Muscle layer of colon (tissue), 2 donors: Measurements from ENCODE around the gene ABCA1.

Source experiments
- H3K27ac ChIP-seq: one replicate; pipeline ENCODE4 v1.7.0; 2013; ENCODE audit warnings: low read depth, mild to moderate bottlenecking, low read length, moderate library complexity
- H3K27me3 ChIP-seq, 2 donors: one replicate each; pipeline ENCODE4 v1.7.0; 2013; ENCODE audit warnings: low read length in 2 of 2, mild to moderate bottlenecking in 2 of 2; ENCODE audit not compliant: insufficient read depth in 2 of 2, control insufficient read depth in 1 of 2
- H3K36me3 ChIP-seq: one replicate; pipeline ENCODE4 v1.7.0; 2013; ENCODE audit warnings: mild to moderate bottlenecking, low read length; ENCODE audit not compliant: insufficient read depth
- H3K4me1 ChIP-seq: one replicate; pipeline ENCODE4 v1.7.0; 2013; ENCODE audit warnings: mild to moderate bottlenecking, low read length; ENCODE audit not compliant: insufficient read depth
- H3K4me3 ChIP-seq, 2 donors: one replicate each; pipeline ENCODE4 v1.7.0; 2013; ENCODE audit warnings: low read length in 2 of 2, low read depth in 1 of 2, mild to moderate bottlenecking in 1 of 2, moderate library complexity in 1 of 2
- H3K9ac ChIP-seq: one replicate; pipeline ENCODE4 v1.7.0; 2013; ENCODE audit warnings: low read length
- H3K9me3 ChIP-seq: one replicate; pipeline ENCODE4 v1.7.0; 2013; ENCODE audit warnings: mild to moderate bottlenecking, low read length
- donor health status: abdominal sarcoma.
- donor health status: Adenocarcinoma of cecum.

ABCA1 gene

DNA sequence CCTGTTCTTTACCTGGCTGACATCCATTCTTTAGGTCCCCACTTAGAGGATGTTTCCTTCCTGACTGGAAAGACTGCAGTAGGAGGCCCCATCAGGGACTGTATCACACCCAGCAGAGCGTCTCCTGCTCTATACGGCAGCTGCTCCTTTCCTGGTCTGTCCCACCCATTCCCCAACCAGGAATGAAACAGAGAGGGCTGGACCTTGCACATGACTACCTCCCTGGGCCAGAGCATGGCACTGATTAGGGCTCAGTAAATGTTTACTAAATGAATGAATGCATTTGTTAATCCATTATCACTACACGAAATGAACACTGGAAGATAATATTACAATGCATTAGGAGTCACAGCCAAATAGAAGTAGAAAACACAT lies 76.4 kb downstream of the ABCA1 start:
- Histone ChIP-seq H3K27ac (no peak overlapping the region), H3K27me3 (no peaks in the 10 kb centered on the region), H3K4me1 (peaks cover 36% of the 10 kb centered on the region), H3K9ac (no peak overlapping the region), H3K36me3 (peaks cover 38% of the 10 kb centered on the region), H3K9me3 (no peaks in the 10 kb centered on the region), H3K4me3 (no peak overlapping the region)

DNA sequence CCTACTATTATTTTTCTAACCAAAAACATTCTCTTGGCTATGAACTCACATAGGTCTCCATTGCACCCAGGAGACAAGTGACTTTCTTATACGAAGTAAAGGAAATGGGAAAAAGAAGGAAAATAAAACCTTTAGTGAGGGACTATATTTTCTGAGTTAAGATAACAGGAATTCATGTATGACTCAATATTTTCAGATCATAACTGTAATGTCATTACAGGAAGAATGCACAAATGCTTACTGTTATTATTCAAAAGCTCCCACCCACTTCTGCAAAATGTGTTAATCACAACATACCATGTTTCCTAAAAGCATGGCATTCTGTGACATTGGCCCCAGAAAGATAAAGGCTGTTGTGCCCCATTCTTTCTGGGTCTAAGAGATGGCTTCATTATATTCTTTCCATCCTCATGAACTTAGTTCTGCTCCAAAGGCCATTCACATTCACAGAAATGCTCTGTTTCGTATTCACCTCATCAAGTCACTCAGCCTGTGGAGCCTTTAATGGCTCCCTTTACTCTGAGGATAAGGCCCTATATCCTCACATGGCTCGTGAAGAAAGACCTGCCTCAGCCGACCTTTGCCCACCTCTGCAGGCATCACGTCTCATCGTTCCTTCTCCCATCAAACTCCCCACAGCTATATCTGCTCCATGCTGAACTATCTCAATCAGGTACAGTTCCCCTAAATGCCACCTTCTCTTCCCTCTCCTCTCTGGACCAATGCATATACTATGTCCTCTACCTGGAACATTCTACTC lies 77.0 kb downstream of the ABCA1 start:
- Histone ChIP-seq H3K9ac (no peak overlapping the region), H3K4me3 (no peak overlapping the region), H3K27ac (no peak overlapping the region), H3K27me3 (no peaks in the 10 kb centered on the region), H3K4me1 (peaks cover 35% of the 10 kb centered on the region), H3K9me3 (no peaks in the 10 kb centered on the region), H3K36me3 (peaks cover 35% of the 10 kb centered on the region)

DNA sequence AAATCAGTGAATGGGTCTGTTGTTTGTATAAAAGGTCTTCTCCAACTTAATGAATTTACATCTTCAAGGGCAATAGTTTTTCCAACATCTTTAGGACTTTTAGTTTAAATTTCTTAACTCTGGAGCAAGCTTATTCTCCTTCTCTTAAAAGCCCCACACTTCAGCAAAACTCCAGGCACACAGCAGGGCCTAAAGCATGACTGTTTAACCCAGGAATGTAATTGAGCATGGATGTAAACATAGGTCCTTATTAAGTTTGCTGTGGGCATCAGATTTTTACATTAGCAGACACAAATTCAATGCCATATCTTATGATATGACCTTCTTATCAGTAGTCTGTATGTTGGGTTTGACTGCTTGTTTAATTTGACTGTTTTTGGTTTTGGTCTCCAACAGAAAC lies 78.9 kb downstream of the ABCA1 start:
- Histone ChIP-seq H3K36me3 (peaks cover 42% of the 10 kb centered on the region), H3K9me3 (no peaks in the 10 kb centered on the region), H3K4me3 (no peak overlapping the region), H3K27ac (no peak overlapping the region), H3K27me3 (no peaks in the 10 kb centered on the region), H3K9ac (no peak overlapping the region), H3K4me1 (peaks cover 21% of the 10 kb centered on the region)

GRCh38 chr9:104844710-104845109 lies 83.2 kb downstream of the ABCA1 start:
- H3K27me3 ChIP-seq: no peaks in the 10 kb centered on the region
- H3K4me3 ChIP-seq: no peak overlapping the region
- peaks cover under 1% of the 10 kb centered on the region for H3K4me1 ChIP-seq
- no peak overlapping the region for H3K9ac ChIP-seq
- no peaks in the 10 kb centered on the region for H3K9me3 ChIP-seq
- H3K27ac ChIP-seq: no peak overlapping the region
- peaks cover 72% of the 10 kb centered on the region for H3K36me3 ChIP-seq

- Histone ChIP-seq H3K9ac (no peak overlapping the region), H3K36me3 (peaks cover 77% of the 10 kb centered on the region), H3K4me3 (no peak overlapping the region), H3K4me1 (no peaks in the 10 kb centered on the region), H3K9me3 (no peaks in the 10 kb centered on the region), H3K27me3 (no peaks in the 10 kb centered on the region), H3K27ac (no peak overlapping the region)
These were observed 84.2 kb downstream of the ABCA1 start for GRCh38 chr9:104843644-104844240.

DNA sequence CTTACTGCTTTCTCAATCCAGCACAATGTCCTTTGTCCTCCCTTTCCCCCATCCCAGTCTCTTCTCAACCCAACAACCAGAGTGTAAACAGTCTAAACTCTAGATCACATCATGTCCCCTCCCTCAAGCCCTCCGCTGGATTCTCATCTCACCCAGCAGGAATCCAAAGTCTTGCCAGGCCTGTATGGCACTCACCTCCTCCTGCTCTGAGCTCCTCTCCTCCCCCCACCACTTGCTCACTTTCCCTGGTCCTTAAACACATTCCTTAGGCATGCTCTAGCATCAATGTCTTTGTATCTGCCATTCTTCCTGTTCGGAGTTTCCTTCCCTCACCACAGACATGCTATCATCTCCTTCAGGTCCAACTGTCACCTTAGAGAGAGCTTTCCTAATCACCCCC lies 85.3 kb downstream of the ABCA1 start:
- Histone ChIP-seq H3K27me3 (no peaks in the 10 kb centered on the region), H3K9me3 (no peaks in the 10 kb centered on the region), H3K4me1 (no peaks in the 10 kb centered on the region), H3K9ac (no peak overlapping the region), H3K27ac (no peak overlapping the region), H3K4me3 (no peak overlapping the region), H3K36me3 (peaks cover 79% of the 10 kb centered on the region)

- Histone ChIP-seq H3K36me3 (peaks cover 85% of the 10 kb centered on the region), H3K9me3 (no peaks in the 10 kb centered on the region), H3K27ac (no peak overlapping the region), H3K9ac (no peak overlapping the region), H3K4me3 (no peak overlapping the region), H3K27me3 (no peaks in the 10 kb centered on the region), H3K4me1 (peaks cover 3% of the 10 kb centered on the region)
These were observed 86.3 kb downstream of the ABCA1 start for GRCh38 chr9:104841601-104842141.

DNA sequence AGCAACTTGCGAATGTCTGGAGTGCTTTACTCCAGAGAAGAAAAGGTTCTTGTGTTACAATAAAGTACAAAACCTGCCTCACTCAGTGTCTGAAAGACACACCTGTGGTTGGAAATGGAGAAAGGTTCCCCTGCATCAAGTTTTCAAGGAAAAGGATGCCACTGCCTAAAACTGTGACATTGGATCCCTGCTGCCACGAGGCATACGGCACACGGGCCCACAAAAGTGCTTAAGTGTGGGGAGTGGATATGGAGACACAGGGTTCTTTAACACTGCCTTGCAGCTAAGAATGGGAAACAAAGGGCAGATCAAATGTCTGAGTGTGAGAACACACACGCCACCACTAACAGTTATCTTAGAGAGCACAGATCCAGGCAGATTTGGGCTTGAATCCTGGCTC lies 89.0 kb downstream of the ABCA1 start:
- Histone ChIP-seq H3K4me1 (peaks cover 4% of the 10 kb centered on the region), H3K27me3 (no peaks in the 10 kb centered on the region), H3K36me3 (peaks cover 91% of the 10 kb centered on the region), H3K9ac (no peak overlapping the region), H3K4me3 (no peak overlapping the region), H3K9me3 (no peaks in the 10 kb centered on the region), H3K27ac (no peak overlapping the region)

DNA sequence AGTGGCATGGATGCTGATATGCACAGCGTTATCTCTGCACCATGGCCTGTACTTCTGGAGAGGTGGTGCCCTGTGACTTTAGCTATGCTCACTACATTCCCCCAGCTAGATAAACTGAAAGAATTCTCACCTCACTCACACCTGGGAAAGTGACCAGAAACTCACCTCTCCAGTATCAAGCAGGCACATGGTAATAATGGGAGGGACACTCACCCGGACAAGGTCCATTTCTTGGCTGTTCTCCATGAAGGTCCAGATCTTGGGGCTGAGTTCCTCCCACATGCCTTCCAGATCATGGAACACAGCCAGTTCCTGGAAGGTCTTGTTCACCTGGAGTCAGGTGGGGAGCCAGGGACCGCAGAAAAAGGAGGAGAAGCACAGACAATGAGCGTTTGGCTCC lies 91.2 kb downstream of the ABCA1 start:
- no peaks in the 10 kb centered on the region for H3K9me3 ChIP-seq
- H3K4me3 ChIP-seq: no peak overlapping the region
- H3K36me3 ChIP-seq: peaks cover 90% of the 10 kb centered on the region
- H3K27ac ChIP-seq: no peak overlapping the region
- H3K27me3 ChIP-seq: no peaks in the 10 kb centered on the region
- H3K4me1 ChIP-seq: peaks cover 4% of the 10 kb centered on the region
- H3K9ac ChIP-seq: no peak overlapping the region

- Histone ChIP-seq H3K27ac (no peak overlapping the region), H3K4me1 (peaks cover 4% of the 10 kb centered on the region), H3K9me3 (no peaks in the 10 kb centered on the region), H3K4me3 (no peak overlapping the region), H3K36me3 (peaks cover 92% of the 10 kb centered on the region), H3K27me3 (no peaks in the 10 kb centered on the region), H3K9ac (no peak overlapping the region)
These were observed 91.7 kb downstream of the ABCA1 start for GRCh38 chr9:104836235-104836634.

DNA sequence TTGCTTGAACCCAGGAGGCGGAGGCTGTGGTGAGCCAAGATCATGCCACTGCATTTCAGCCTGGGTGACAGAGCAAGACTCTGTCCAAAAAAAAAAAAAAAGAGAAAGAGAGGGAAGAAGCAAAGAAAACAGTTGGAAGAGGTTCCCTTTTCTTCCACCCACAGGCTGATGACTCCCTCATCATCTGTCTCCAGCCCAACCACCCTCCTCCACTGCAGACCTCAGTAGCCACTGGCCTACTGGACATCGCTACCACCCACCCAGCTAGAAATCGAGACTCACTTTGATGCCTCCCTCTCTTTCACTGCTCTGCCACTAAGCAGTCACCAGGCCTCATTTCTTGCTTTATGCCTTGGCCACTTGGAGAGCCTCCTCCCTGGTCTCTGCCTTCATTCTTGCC lies 92.8 kb downstream of the ABCA1 start:
- no peak overlapping the region for H3K27ac ChIP-seq
- H3K9me3 ChIP-seq: no peaks in the 10 kb centered on the region
- H3K4me1 ChIP-seq: peaks cover 4% of the 10 kb centered on the region
- H3K9ac ChIP-seq: no peak overlapping the region
- no peaks in the 10 kb centered on the region for H3K27me3 ChIP-seq
- peaks cover 93% of the 10 kb centered on the region for H3K36me3 ChIP-seq
- H3K4me3 ChIP-seq: no peak overlapping the region

- Histone ChIP-seq H3K4me1 (peaks cover 4% of the 10 kb centered on the region), H3K9me3 (no peaks in the 10 kb centered on the region), H3K27ac (no peak overlapping the region), H3K4me3 (no peak overlapping the region), H3K27me3 (no peaks in the 10 kb centered on the region), H3K9ac (no peak overlapping the region), H3K36me3 (peaks cover 93% of the 10 kb centered on the region)
These were observed 94.3 kb downstream of the ABCA1 start for GRCh38 chr9:104833696-104834095.
